Measurements from ENCODE around the gene SLC16A11.

GRCh38 chr17:7041607-7042500, 2.0 kb downstream of the SLC16A11 start:
- no peak for TF ChIP-seq CTCF (IDR thresholded peaks at IDR 0.05; ENCODE audit: low read depth, low read length, poor library complexity, severe bottlenecking)
- TF ChIP-seq EZH2phosphoT487 (IDR thresholded peaks at IDR 0.05; ENCODE audit: borderline replicate concordance, low read length), result no peak
